WERI-Rb-1 (cell line): ENCODE measurements around the gene BCL2.

Experiments
- DNase-seq: peaks from one replicate; pipeline ENCODE4 v3.0.0-alpha.2; 2020
- H3K27ac ChIP-seq: fragments of 250-450 bp; sonication (Bioruptor Pico); 2 replicates; pipeline ENCODE4 v1.5.1; 2020; ENCODE audit warnings: mild to moderate bottlenecking, moderate library complexity
- H3K27me3 ChIP-seq: fragments of 250-450 bp; sonication (Bioruptor Pico); 2 replicates; pipeline ENCODE4 v1.5.1; 2021; ENCODE audit warnings: mild to moderate bottlenecking, low read depth, moderate library complexity; ENCODE audit not compliant: insufficient read depth, severe bottlenecking
- H3K36me3 ChIP-seq: fragments of 250-450 bp; sonication (Bioruptor Pico); 2 replicates; pipeline ENCODE4 v1.5.1; 2020; ENCODE audit warnings: mild to moderate bottlenecking, moderate library complexity
- H3K4me3 ChIP-seq: 2 replicates; pipeline ENCODE4 v1.5.1; 2011; ENCODE audit warnings: low read depth, mild to moderate bottlenecking, control low read depth, low read length
- H3K9me3 ChIP-seq: fragments of 250-450 bp; sonication (Bioruptor Pico); 2 replicates; pipeline ENCODE4 v1.5.1; 2021; ENCODE audit warnings: mild to moderate bottlenecking, moderate library complexity; ENCODE audit not compliant: severe bottlenecking
- CTCF ChIP-seq: IDR thresholded peaks from 2 replicates; pipeline ENCODE4 v1.5.1; 2011; ENCODE audit warnings: low read depth, mild to moderate bottlenecking, control low read depth, inconsistent platforms, low read length

The BCL2 gene

GRCh38 chr18:63223837-63224236 lies 95.7 kb downstream of the BCL2 start:
- Histone ChIP-seq H3K27me3 (no peaks in the 10 kb centered on the region), H3K36me3 (no peaks in the 10 kb centered on the region), H3K27ac (no peak overlapping the region), H3K9me3 (no peaks in the 10 kb centered on the region), H3K4me3 (no peak overlapping the region)
- no peak for DNase-seq
- no peak for TF ChIP-seq CTCF

GRCh38 chr18:63220903-63221302 lies 98.7 kb downstream of the BCL2 start:
- no peak for DNase-seq
- Histone ChIP-seq H3K9me3 (no peaks in the 10 kb centered on the region), H3K4me3 (no peak overlapping the region), H3K27ac (no peak overlapping the region), H3K27me3 (no peaks in the 10 kb centered on the region), H3K36me3 (no peaks in the 10 kb centered on the region)
- no peak for TF ChIP-seq CTCF

- Histone ChIP-seq H3K27me3 (no peaks in the 10 kb centered on the region), H3K27ac (no peak overlapping the region), H3K9me3 (no peaks in the 10 kb centered on the region), H3K4me3 (no peak overlapping the region), H3K36me3 (no peaks in the 10 kb centered on the region)
- no peak for DNase-seq
- TF ChIP-seq CTCF: no peak
These were observed 101.1 kb downstream of the BCL2 start for GRCh38 chr18:63218472-63218871.

GRCh38 chr18:63216516-63217311 lies 102.9 kb downstream of the BCL2 start:
- Histone ChIP-seq H3K9me3 (no peaks in the 10 kb centered on the region), H3K36me3 (no peaks in the 10 kb centered on the region), H3K4me3 (no peak overlapping the region), H3K27me3 (no peaks in the 10 kb centered on the region), H3K27ac (no peak overlapping the region)
- no peak for DNase-seq
- no peak for TF ChIP-seq CTCF

GRCh38 chr18:63213936-63214671 lies 105.5 kb downstream of the BCL2 start:
- no peak for DNase-seq
- TF ChIP-seq CTCF: no peak
- no peaks in the 10 kb centered on the region for H3K36me3 ChIP-seq

More at GRCh38 chr18:63213936-63214671, 105.5 kb downstream of the BCL2 start:
- Histone ChIP-seq H3K9me3 (no peaks in the 10 kb centered on the region), H3K27me3 (no peaks in the 10 kb centered on the region), H3K27ac (no peak overlapping the region), H3K4me3 (no peak overlapping the region)
